Activated naive CD8-positive, alpha-beta T cell treated with anti-CD3 and anti-CD28 coated beads, Interleukin-2, amount 50 U/mL, for 16 hours (primary cell): Measurements from ENCODE around the gene MTHFS.
A peak's percentile ranks its signal among the peaks of the same experiment; 100 is the strongest.
"Not testable (repeated sequence)": the region's sequence is repeated elsewhere in the genome, so short reads cannot be mapped to it uniquely, and the experiment has no call there.

Experiments
- DNase-seq: peaks from one replicate; pipeline ENCODE4 v3.0.0-alpha.2; 2020; ENCODE audit warnings: low read depth, low spot score

The MTHFS gene

DNA sequence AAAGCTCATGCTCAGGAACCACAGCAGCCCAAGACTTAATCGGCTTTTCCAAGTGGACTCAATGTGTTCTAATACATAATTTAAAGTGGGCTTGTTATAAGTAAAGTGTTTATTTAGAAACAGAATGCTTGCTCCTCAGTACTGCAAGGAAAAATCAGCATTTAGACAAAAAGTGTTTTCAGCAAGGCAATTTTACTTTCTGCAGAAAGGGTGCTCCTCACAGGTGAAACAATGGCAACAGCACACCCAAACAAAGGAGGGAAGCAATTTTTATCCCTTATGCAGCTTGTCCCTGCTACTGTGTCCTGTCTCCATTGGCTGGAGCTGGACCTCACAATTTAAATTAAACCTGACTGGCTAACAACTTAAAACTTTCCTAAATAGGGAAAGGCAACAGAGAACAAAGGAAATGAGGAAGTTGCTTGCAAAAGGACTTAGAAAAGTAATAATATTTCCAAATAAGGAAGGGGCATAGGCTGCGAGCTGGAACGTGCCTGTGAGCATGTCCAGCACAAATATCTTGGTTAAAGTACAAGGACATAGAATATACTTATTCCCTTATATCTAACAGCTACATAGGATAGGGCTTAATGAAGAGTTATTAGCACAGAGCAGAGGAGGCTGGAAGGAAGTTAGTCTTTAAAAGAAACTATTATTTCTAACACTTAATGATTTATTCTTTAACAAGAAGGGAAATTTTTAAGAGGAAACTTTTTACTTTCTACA is 19.1 kb upstream of the MTHFS start:
- DNase-seq, result not testable (repeated sequence)

DNA sequence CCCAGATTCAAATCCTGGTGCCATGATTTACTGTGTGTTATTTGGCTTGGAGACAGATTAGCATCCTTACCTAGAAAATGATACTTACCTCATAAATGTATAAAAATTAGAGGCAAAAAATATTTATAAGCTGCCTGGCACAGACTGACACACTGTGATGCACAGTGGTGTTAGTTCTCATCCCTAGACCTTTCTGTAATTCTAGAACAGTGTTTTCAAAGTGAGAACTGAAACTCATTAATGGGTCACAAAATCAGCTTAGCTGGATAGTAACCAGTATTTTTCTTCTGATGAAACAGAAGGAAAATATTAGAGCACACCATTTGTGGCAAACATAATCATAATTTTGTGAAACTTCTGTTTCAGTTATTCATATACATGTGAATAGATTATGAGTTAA is 17.9 kb upstream of the MTHFS start:
- DNase-seq, result no peak

DNA sequence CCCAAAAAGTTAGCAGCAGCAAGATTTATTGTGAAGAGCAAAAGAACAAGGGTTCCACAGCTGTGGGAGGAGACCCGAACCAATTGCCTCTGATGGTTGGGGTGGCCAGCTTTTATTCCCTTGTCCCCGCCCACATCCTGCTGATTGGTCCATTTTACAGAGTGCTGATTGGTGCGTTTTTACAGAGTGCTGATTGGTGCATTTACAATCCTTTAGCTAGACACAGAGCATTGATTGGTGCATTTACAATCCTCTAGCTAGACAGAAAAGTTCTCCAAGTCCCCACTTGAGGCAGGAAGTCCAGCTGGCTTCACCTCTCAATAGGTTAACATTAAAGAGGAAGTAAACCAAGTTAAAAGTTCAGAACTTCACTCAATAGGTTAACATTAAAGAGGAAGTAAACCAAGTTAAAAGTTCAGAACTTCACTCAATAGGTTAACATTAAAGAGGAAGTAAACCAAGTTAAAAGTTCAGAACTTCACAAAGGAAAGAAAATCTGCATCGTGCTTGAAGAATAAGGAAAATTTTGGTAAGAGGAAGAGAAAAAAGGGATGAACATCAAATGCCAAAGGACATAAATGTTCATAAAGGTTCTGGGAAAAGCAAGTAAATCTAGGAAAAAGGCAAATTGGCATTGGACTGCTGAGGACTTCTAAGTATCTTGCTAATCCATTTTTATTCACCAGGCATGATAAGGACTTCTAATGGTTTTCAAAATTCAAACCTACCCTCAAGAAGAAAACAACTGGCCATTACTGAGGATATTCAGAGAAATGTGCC is 12.9 kb upstream of the MTHFS start:
- not testable (repeated sequence) for DNase-seq

DNA sequence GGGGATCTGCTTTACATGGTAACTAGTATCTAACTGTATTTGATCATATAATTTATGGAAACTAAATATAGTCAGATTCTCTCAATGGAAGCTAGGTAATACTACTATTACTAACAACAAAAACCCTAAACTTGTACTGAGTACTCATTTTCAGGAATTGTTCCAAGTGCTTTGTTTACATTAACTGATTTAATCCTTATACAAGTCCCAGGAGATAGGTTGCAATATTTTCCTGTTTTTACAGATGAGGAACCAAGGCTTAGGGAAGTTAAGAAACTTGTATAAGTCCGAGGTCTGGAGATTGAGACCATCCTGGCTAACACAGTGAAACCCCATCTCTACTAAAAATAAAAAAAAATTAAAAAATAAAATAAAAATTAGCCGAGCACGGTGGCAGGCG is 7.5 kb upstream of the MTHFS start:
- DNase-seq, result no peak

DNA sequence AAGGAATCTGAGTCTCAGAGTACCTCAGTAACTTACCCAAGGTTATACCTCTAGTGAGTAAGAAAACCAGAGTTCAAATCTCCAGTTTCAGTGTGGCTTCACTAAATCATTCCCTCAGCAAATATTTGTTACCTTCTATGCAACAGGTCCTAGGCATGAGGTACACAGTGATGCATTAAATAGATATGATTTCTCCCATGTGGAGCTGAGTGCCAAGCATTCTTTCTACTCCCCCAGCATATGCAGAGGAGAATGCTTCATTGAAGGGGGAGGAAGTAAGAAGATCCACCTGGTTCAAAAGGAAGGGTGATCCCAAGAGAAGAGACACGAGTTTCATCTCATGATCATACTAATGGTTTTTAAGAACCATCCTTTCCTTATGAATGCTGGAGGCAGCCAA is 6.8 kb upstream of the MTHFS start:
- no peak for DNase-seq

DNA sequence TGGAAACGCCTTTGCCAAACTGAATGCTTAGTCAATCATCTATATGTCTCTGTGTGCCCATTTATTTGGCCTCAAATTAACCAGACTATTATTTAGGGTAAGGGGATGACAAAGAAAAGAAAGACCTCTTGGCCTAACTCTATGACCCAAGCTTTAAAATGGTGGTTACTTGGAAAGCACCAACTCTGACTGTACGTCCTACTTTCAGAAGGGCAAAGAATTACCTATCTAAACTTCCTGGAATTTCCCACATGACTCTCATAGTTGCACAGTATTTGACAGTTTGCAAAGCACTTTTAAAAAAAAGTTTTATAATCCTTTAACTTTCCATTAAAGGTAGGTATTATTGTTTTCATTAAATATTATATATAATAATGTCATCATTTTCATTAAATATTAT is 6.3 kb upstream of the MTHFS start:
- DNase-seq, result no peak

DNA sequence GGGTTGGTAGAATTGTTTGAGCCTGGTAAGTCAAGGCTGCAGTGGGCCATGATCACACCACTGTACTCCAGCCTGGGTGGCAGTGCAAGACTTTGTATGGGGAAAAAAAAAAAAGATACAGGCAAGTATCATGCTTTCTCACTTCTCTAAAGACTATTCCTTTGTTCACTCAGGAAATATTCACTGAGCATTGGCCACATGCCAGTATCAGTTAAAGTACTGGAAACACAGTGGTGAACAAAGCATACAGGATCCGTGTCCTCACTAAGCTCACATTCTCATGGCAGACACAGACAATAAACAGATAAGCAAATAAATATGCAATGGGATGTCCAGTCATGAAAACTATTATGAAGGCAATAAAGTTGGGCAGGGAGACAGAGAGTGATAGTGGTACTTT is 5.1 kb upstream of the MTHFS start:
- DNase-seq, result no peak

DNA sequence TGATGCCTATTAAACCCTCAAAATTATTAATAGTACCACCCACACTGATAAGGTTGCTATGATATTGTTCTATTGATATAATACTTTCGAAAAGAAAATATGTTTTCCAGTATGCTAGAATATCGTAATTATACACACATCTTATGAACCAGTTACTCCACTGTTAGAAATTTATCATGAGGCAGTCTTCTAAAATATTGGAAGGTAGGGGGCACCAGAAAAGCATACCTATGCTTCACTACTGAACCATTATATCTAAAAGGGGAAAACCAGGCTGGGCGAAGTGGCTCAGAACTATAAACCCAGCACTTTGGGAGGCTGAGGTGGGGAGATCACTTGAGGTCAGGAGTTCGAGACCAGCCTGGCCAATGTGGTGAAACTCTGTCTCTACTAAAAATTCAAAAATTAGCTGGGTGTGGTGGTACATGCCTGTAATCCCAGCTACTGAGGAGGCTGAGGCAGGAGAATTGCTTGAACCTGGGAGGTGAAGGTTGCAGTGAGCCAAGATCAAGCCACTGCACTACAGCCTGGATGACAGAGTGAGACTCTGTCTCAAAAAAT is 4.1 kb upstream of the MTHFS start:
- DNase-seq, result not testable (repeated sequence)

DNA sequence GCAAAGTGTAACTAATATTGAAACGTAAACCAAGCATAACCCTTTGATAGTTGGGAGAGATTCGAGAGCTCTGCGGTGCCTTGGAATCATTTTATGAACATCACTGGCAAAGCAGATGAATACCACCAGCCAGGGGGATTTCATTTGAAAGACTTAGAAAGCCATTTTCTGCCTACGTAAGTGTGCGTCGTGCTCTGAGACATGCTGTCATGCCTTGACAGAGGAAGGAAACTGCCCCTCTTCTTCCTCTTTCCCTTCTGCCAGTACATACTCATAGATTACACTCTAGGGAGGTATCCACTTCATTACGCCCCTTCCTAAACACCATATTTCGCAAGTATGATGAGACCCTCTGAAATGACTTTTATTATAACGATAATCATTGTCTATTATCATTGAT is 3.3 kb upstream of the MTHFS start:
- no peak for DNase-seq

DNA sequence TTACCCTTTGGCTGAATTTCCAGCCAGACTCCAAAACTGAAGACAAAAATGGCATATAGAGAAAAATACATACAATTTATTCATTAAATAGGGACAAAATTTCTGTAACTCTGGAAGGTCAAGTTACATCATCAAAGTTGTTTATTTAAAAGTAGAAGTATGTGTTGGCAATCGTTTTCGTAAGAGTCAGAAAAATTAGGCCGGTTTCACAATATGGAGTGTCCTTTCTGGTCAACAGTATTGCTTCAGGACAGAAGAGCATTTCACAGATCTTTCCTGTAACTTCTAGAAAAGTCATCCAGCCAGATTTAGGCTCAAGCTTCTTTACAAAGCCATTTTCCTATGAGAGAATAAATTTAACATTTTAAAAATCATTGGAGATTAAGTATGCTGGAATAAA is 2.0 kb upstream of the MTHFS start:
- DNase-seq, result not testable (repeated sequence)

DNA sequence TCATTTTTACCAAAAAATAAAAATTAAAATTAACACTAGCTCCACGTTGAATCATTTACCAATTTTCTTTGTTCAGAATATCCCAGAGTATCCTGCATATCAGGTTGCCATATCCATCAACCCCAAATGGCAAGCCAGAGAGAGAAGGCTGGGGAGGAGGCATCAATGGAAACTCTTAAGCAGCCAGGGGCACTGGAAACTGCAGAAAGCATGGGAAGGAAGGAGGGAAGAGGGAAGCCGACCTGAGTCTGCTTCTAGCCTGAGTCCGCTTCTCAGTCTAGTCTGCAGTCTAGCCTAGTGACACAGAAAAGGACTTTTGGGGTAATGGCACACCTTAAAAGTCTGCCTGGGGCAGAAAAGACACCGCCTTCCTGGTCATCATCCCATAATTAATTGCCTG is 1.6 kb upstream of the MTHFS start:
- no peak for DNase-seq

DNA sequence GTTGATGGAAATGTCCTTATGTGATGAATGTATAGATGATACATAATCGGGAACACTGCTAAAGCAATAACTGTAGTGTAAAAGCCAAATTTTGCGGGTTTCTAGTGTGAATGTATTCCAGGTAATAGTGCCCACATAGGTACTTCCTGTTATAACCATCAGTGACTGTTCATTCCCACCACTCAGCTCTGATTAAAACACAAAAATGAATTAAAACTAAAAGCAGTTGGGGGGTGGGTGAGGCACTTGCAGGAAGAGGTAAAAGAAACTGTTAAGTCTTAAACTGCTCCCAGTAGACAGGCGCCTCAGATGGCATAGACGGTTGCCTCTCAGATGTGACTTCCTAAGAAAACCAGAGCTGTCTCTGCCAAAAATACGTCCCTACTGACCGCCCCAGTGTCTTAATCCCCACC is 893 bp upstream of the MTHFS start:
- no peak for DNase-seq

DNA sequence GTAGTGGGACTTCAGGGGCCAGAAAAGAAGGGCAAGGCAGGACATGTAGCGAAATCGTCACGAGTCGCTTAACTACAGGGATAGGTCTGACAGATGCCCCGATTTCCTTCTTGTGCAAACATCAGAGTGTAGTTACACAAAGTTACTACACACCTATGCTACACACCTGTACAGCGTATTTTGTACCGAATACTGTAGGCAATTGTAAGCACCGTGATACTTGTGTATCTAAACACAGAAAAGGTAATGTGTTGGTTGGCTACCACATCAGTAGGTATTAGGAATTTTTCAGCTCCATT is 515 bp upstream of the MTHFS start:
- DNase-seq, result no peak

DNA sequence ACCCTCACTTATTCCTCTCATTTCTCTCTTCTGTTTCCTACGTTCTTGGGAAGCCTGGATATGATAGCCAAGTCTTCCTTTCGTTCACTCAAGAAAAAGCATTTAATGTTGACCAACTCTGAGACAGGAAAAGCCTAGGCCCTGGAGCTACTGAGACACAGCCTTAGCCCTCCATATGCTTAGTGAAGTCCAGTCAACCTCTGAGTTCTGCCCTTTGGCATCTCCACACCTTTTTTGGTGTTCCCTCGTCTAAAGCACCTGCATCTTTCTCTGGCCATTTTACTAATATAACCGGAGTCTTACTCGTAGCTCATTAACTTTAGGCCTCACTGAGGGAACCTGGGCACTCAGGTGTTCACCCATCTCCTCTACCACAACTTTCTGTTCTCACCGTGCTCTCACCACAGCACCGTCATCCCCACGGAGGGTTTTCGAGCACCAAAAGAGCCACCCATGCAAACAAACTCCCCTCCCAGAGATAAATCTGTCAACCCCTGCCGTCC is 632 bp downstream of the MTHFS start:
- peak; percentile 18 for DNase-seq

DNA sequence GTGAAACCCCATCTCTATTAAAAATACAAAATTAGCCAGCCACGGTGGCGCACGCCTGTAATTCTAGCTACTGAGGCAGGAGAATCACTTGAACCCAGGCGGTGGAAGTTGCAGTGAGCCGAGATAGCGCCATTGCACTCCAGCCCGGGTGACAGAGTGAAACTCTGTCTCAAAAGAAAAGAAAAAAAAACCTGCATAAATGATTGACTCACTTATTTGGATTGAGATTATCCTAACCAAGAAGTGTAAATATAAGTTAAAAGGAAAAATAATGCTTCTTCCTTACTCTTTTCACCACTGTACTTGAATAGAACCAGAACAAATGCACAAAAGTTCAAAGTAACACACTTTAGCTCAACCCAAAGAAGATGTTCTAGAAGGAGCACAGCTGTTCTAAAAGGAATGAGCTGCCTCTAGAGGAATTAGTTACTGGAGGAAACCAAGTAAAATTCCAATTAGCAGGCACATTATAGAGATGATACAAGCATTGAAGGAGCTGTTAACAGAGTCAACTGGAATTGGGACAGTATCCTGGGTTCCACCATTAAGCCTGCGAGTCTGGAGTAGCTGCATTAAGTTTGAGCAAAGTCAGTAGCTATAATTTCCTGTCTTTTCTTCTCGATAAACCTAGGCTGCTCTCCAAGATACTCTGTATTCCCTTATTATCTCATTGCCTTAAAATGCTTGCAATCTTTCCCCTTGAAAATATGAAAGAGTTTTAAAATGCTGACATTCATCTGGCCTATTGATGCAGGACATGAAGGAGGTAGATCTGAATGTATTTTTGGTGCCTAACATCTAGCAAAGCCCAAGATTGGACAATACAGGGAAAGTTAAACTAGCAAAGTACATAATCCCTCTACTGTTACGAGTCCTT is 9.5 kb downstream of the MTHFS start:
- no peak for DNase-seq

DNA sequence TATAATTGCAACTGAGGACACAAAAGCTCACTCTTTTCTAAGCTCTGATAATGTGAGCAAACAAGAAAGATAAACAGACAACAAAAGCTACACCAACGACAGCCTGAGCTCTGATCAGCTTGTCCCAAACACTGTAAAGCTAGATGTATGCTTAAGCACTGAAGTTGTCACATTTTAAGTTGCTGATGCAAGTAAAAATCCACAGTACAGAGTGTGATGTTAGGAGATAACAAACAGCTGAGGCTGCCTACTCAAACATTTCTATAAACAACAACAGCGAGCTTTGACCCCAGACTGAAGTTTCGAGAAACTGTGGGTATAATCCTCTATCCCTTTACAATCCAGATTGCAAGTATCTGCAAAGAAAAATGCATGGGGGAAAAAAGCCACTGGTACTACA is 10.7 kb downstream of the MTHFS start:
- DNase-seq, result no peak

DNA sequence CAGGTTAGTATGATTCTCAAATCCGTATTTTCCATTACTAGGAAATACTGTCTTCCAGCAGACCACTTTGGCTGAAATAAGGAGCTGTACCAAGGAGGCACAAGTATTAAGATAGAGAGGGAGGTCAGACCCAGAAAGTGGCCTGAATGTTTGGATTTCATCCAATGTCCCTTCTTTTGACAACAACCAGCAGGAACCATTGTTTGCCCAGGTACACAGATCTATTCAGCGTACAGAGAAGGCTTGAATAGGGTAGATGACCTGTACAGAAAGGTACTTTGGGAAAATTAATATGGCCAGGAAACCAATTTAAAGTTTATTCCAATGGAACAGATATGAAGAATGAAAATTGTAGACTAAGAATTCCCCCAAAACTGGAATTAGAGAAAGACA is 12.6 kb downstream of the MTHFS start:
- DNase-seq, result no peak

DNA sequence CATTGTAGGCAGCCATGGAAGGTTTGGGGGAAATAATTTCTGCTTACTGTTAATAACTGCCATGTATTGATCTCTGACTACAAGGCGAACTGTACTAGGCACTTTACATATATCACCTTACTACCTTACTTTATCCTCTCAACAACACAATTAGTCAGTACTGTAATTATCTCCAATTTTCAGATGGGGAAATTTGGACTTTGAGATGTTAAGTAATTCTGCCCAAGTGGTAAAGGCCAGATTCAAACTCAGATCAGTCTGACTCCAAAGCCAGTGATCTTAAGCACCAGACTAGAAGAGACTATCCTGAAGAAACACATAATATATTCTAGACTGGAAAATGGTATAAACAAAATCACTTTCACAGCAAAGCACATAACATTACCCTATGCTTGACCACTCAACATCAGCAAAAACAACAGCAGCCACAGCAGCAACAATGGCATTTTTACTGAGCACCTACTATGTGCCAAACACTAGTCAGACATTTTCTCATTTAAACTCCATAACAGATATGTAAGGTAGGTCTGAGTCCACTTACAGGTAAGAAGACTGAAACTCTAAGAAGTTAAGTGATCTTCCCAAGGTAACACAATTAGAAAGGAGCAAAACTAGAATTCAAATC is 13.1 kb downstream of the MTHFS start:
- DNase-seq, result no peak

DNA sequence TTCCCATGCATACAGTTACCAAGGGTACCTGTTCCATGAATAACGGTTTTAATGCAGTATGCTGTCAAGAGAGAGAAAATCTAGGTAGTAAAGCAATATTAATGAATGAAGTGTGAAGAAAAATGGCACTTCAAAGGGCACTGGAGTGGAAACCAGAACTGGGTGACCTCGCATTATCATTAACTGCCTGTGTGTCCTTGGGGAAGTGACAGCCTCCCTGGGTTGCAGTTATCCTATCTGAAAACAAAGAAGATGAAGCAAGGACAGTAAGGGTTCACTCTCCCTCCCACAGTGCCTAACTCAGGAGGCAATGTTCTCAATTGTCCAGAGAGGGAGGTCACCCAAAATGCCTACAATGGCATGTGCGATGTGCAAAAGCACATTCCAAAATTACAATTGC is 15.1 kb downstream of the MTHFS start:
- DNase-seq, result no peak

DNA sequence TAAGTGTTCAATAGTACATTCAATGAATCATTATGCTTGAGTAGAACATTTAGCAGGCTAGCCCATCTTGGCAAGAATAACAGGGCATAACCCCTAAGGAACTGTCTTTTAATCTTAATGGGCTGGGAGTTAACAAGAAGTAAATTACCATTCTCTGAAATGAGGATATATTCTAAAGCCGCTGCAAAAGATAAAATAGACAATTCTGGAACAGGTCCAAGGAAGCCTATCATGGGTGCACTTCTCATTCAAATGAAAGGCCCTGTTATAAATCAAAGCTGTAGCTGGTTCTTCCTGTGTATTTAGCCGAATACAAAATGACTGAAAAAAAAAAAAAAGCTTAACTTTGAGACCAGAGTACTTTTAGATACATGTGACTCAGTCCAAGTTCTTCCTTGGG is 15.6 kb downstream of the MTHFS start:
- DNase-seq, result no peak

DNA sequence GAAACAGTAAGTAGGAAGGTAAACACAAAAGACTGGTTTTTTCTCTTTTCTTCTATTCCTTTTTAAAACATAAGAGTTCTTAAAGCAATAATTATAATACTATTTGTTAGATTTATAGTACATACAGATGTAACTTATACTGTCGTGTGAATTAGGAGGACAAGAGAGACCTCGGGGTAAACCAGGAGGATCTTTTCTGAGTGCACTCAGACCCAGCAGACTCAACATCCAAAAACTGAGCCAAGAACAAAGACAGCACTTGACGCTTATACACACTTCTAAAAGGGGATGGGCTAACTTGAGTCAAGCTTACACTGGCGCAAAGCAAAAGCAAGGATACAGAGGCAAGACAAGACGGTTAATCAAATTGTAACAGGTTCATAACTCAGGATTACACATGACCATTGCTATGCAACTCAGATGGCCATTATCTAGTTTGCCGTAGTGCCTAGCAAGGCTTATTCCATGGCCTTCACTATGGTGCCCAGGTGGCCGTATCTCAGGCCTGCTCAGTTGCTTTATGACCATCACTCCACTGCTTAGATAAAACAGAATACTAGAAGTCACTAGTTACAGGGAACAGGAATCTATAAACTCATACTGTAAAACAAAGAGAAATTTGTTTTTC is 18.6 kb downstream of the MTHFS start:
- DNase-seq, result no peak
